ENCODE results near the gene TMEM123. TPM values are rescaled to one million over a fixed set of nuclear protein-coding genes. Genes with fewer than 3 reads are reported as not detected.
A peak's percentile ranks its signal among the peaks of the same experiment; 100 is the strongest.

Gene TMEM123
- polyA plus RNA-seq, 3 donors = 68.7 to 368 (median 263) TPM

DNA sequence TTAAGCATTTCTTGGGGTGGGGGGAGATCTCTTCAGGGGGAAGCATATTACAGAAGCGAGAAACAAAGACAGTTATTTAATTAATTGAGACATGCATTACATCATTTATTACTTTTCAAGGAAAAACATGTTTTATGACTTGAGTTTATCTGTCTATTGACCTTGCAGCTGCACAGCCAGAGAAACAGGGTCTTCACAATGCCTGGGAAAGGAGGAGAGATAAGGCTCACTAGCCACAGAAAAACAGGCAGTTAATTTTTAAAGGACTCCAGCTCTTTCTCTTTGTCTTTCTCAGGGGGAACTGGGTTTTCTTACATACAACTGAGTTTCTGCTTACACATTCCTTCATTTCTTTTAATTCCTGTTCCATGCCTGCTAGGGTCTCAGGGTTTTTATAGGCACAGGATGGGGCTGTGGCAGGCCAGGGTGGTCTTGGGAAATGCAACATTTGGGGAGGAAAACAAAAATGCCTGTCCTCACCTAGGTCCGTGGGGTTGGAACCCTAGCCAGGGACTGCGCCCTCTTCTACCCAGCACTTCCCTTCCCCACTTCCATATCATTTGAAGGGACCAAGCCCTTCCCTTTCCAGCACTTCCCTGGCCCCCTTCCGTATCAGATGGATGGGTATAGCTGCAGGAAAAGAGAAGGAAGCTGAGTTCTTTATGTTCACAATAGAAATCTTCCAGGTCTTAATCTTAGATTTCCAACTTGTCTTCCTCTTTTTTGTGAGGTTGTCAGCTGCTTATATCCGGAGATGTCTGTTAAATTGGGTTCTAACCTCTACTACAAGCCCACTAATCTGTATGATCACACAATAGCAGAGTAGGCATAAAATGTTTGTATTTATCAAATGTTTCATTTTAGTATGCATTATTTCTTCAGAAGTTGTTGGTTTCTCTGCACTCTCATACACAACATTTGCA is 67.2 kb downstream of the TMEM123 start:
- Mint-ChIP-seq H3K27me3 (ENCODE audit: low read depth in 3 of 3) (no peaks in the 10 kb centered on the region), H3K9me3 (no peaks in the 10 kb centered on the region), H3K4me3 (no peak overlapping the region), H3K27ac (peak overlapping the region in 3 of 7 donors; percentile 12 to 50 (median 14)), H3K4me1 (no peaks in the 10 kb centered on the region), H3K36me3 (peaks cover 61 to 71% of the 10 kb centered on the region in 2 donors)
- DNase-seq = no peak
- Histone ChIP-seq H3K4me2 (replicated peaks; ENCODE audit: extremely low read depth, low read length, poor library complexity, severe bottlenecking) (no peak overlapping the region), H4K20me1 (ENCODE audit: insufficient read depth, low read length) (no peaks in the 10 kb centered on the region), H3K27me3 (ENCODE audit: control insufficient read depth in 2 of 2, insufficient read depth in 2 of 2, low read length in 2 of 2) (no peaks in the 10 kb centered on the region), H3K4me1 (ENCODE audit: control insufficient read depth in 1 of 2, insufficient read depth in 2 of 2, low read length in 2 of 2) (no peaks in the 10 kb centered on the region), H3K4me3 (replicated peaks in 1 of 3; ENCODE audit: low read depth in 2 of 3, low read length in 3 of 3) (no peak overlapping the region), H3K9me3 (replicated peaks in 1 of 2; ENCODE audit: control insufficient read depth in 1 of 2, insufficient read depth in 1 of 2, low read length in 2 of 2) (no peaks in the 10 kb centered on the region), H3K79me2 (ENCODE audit: insufficient read depth, low read length) (no peaks in the 10 kb centered on the region), H3K9ac (ENCODE audit: insufficient read depth, low read length, poor library complexity, severe bottlenecking) (no peak overlapping the region), H3K27ac (ENCODE audit: low read depth in 1 of 2, low read length in 2 of 2) (no peak overlapping the region), H3K36me3 (replicated peaks in 1 of 2; ENCODE audit: control insufficient read depth in 1 of 2, insufficient read depth in 2 of 2, low read length in 2 of 2) (peaks cover 32 to 84% of the 10 kb centered on the region in 2 donors), H2AFZ (ENCODE audit: insufficient read depth, low read depth, low read length, poor library complexity, severe bottlenecking) (no peak overlapping the region)
- intact Hi-C loops (cut with micrococcal nuclease) = no loop called here
- TF ChIP-seq, protein P1, sequence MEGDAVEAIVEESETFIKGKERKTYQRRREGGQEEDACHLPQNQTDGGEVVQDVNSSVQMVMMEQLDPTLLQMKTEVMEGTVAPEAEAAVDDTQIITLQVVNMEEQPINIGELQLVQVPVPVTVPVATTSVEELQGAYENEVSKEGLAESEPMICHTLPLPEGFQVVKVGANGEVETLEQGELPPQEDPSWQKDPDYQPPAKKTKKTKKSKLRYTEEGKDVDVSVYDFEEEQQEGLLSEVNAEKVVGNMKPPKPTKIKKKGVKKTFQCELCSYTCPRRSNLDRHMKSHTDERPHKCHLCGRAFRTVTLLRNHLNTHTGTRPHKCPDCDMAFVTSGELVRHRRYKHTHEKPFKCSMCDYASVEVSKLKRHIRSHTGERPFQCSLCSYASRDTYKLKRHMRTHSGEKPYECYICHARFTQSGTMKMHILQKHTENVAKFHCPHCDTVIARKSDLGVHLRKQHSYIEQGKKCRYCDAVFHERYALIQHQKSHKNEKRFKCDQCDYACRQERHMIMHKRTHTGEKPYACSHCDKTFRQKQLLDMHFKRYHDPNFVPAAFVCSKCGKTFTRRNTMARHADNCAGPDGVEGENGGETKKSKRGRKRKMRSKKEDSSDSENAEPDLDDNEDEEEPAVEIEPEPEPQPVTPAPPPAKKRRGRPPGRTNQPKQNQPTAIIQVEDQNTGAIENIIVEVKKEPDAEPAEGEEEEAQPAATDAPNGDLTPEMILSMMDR (IDR thresholded peaks at IDR 0.05) = no peak
- WGBS (ENCODE audit: insufficient coverage) = no CpG with 5 or more reads among the region's 5 CpGs

GRCh38 chr11:102384419-102385079 is 68.0 kb downstream of the TMEM123 start:
- Mint-ChIP-seq H3K36me3 (peaks cover 63 to 77% of the 10 kb centered on the region in 2 donors), H3K9me3 (no peaks in the 10 kb centered on the region), H3K27me3 (ENCODE audit: low read depth in 3 of 3) (no peaks in the 10 kb centered on the region), H3K4me3 (no peak overlapping the region), H3K27ac (peak overlapping the region in 2 of 7 donors; percentile 43 to 50), H3K4me1 (no peaks in the 10 kb centered on the region)
- DNase-seq = no peak
- no peaks in the 10 kb centered on the region for H3K79me2 ChIP-seq (ENCODE audit: insufficient read depth, low read length)
- no peaks in the 10 kb centered on the region for H3K9me3 ChIP-seq (replicated peaks in 1 of 2; ENCODE audit: control insufficient read depth in 1 of 2, insufficient read depth in 1 of 2, low read length in 2 of 2)
- peaks cover 40 to 91% of the 10 kb centered on the region in 2 donors for H3K36me3 ChIP-seq (replicated peaks in 1 of 2; ENCODE audit: control insufficient read depth in 1 of 2, insufficient read depth in 2 of 2, low read length in 2 of 2)
- TF ChIP-seq, protein P1 (IDR thresholded peaks at IDR 0.05) = no peak
- H3K4me2 ChIP-seq (replicated peaks; ENCODE audit: extremely low read depth, low read length, poor library complexity, severe bottlenecking) = no peak overlapping the region
- no peak overlapping the region for H3K4me3 ChIP-seq (replicated peaks in 1 of 3; ENCODE audit: low read depth in 2 of 3, low read length in 3 of 3)
- H3K4me1 ChIP-seq (ENCODE audit: control insufficient read depth in 1 of 2, insufficient read depth in 2 of 2, low read length in 2 of 2) = no peaks in the 10 kb centered on the region
- intact Hi-C loops (cut with micrococcal nuclease) = no loop called here
- H3K27ac ChIP-seq (ENCODE audit: low read depth in 1 of 2, low read length in 2 of 2) = no peak overlapping the region
- no peak overlapping the region for H2AFZ ChIP-seq (ENCODE audit: insufficient read depth, low read depth, low read length, poor library complexity, severe bottlenecking)
- H3K9ac ChIP-seq (ENCODE audit: insufficient read depth, low read length, poor library complexity, severe bottlenecking) = no peak overlapping the region
- WGBS (ENCODE audit: insufficient coverage) = 95% methylated on average over 9 of the region's 15 CpGs
- no peaks in the 10 kb centered on the region for H4K20me1 ChIP-seq (ENCODE audit: insufficient read depth, low read length)
- H3K27me3 ChIP-seq (ENCODE audit: control insufficient read depth in 2 of 2, insufficient read depth in 2 of 2, low read length in 2 of 2) = no peaks in the 10 kb centered on the region

Measured in CD14-positive monocyte (primary cell).